Measurements from ENCODE around the gene ZNF555. TPM values are rescaled to one million over a fixed set of nuclear protein-coding genes. Genes with fewer than 3 reads are reported as not detected.

ZNF555 gene
- total RNA-seq, 1 experiment from 2014 or later, result 11.8 TPM

GRCh38 chr19:2803486-2804155, 37.7 kb upstream of the ZNF555 start:
- Histone ChIP-seq H3K4me3 (no peak overlapping the region), H3K36me3 (peaks cover 80% of the 10 kb centered on the region), H3K9me3 (replicated peaks) (no peaks in the 10 kb centered on the region), H3K4me1 (no peaks in the 10 kb centered on the region), H3K27ac (no peak overlapping the region), H3K27me3 (no peaks in the 10 kb centered on the region)
- no peak for DNase-seq

- no peak for DNase-seq
- H3K36me3 ChIP-seq, result peaks cover 81% of the 10 kb centered on the region
- H3K9me3 ChIP-seq (replicated peaks), result no peaks in the 10 kb centered on the region
- no peaks in the 10 kb centered on the region for H3K4me1 ChIP-seq
- no peaks in the 10 kb centered on the region for H3K27me3 ChIP-seq
- H3K27ac ChIP-seq, result no peak overlapping the region
- no peak overlapping the region for H3K4me3 ChIP-seq
Measured at GRCh38 chr19:2804156-2805004, 36.9 kb upstream of the ZNF555 start.

GRCh38 chr19:2805261-2805900, 35.9 kb upstream of the ZNF555 start:
- Histone ChIP-seq H3K36me3 (peaks cover 73% of the 10 kb centered on the region), H3K27me3 (no peaks in the 10 kb centered on the region), H3K27ac (no peak overlapping the region), H3K4me1 (no peaks in the 10 kb centered on the region), H3K9me3 (replicated peaks) (no peaks in the 10 kb centered on the region), H3K4me3 (no peak overlapping the region)
- DNase-seq, result no peak

- Histone ChIP-seq H3K36me3 (peaks cover 71% of the 10 kb centered on the region), H3K9me3 (replicated peaks) (no peaks in the 10 kb centered on the region), H3K27me3 (no peaks in the 10 kb centered on the region), H3K4me1 (no peaks in the 10 kb centered on the region), H3K27ac (no peak overlapping the region), H3K4me3 (no peak overlapping the region)
- DNase-seq, result no peak
Measured at GRCh38 chr19:2805991-2806649, 35.2 kb upstream of the ZNF555 start.

GRCh38 chr19:2806736-2807378, 34.4 kb upstream of the ZNF555 start:
- H3K27me3 ChIP-seq, result no peaks in the 10 kb centered on the region
- H3K9me3 ChIP-seq (replicated peaks), result no peaks in the 10 kb centered on the region
- H3K4me3 ChIP-seq, result no peak overlapping the region
- H3K4me1 ChIP-seq, result no peaks in the 10 kb centered on the region
- no peak for DNase-seq
- H3K36me3 ChIP-seq, result peaks cover 65% of the 10 kb centered on the region
- no peak overlapping the region for H3K27ac ChIP-seq

GRCh38 chr19:2807379-2808128, 33.7 kb upstream of the ZNF555 start:
- peaks cover 63% of the 10 kb centered on the region for H3K36me3 ChIP-seq
- no peak for DNase-seq
- H3K27me3 ChIP-seq, result no peaks in the 10 kb centered on the region

GRCh38 chr19:2808129-2808941, 32.9 kb upstream of the ZNF555 start:
- DNase-seq, result no peak
- Histone ChIP-seq H3K27ac (no peak overlapping the region), H3K27me3 (no peaks in the 10 kb centered on the region), H3K4me3 (no peak overlapping the region), H3K36me3 (peaks cover 55% of the 10 kb centered on the region), H3K9me3 (replicated peaks) (no peaks in the 10 kb centered on the region), H3K4me1 (no peaks in the 10 kb centered on the region)

More at GRCh38 chr19:2807379-2808128, 33.7 kb upstream of the ZNF555 start:
- Histone ChIP-seq H3K9me3 (replicated peaks) (no peaks in the 10 kb centered on the region), H3K4me3 (no peak overlapping the region), H3K27ac (no peak overlapping the region), H3K4me1 (no peaks in the 10 kb centered on the region)

GRCh38 chr19:2809387-2810140, 31.7 kb upstream of the ZNF555 start:
- DNase-seq, result no peak
- H3K27me3 ChIP-seq, result no peaks in the 10 kb centered on the region
- no peak overlapping the region for H3K27ac ChIP-seq
- H3K4me1 ChIP-seq, result no peaks in the 10 kb centered on the region
- no peaks in the 10 kb centered on the region for H3K9me3 ChIP-seq (replicated peaks)
- peaks cover 54% of the 10 kb centered on the region for H3K36me3 ChIP-seq
- no peak overlapping the region for H3K4me3 ChIP-seq

- Histone ChIP-seq H3K4me1 (no peaks in the 10 kb centered on the region), H3K9me3 (replicated peaks) (no peaks in the 10 kb centered on the region), H3K36me3 (peaks cover 46% of the 10 kb centered on the region)
Measured at GRCh38 chr19:2810141-2811091, 30.9 kb upstream of the ZNF555 start.

GRCh38 chr19:2811221-2811722, 30.0 kb upstream of the ZNF555 start:
- peaks cover 41% of the 10 kb centered on the region for H3K36me3 ChIP-seq

More at GRCh38 chr19:2810141-2811091, 30.9 kb upstream of the ZNF555 start:
- Histone ChIP-seq H3K27ac (no peak overlapping the region), H3K27me3 (no peaks in the 10 kb centered on the region), H3K4me3 (no peak overlapping the region)
- DNase-seq, result no peak

GRCh38 chr19:2811735-2812413, 29.4 kb upstream of the ZNF555 start:
- Histone ChIP-seq H3K9me3 (replicated peaks) (no peaks in the 10 kb centered on the region), H3K4me1 (no peaks in the 10 kb centered on the region), H3K4me3 (no peak overlapping the region), H3K36me3 (peaks cover 36% of the 10 kb centered on the region), H3K27me3 (no peaks in the 10 kb centered on the region), H3K27ac (no peak overlapping the region)
- no peak for DNase-seq

More at GRCh38 chr19:2811221-2811722, 30.0 kb upstream of the ZNF555 start:
- no peak overlapping the region for H3K4me3 ChIP-seq
- no peaks in the 10 kb centered on the region for H3K27me3 ChIP-seq
- no peaks in the 10 kb centered on the region for H3K4me1 ChIP-seq
- no peaks in the 10 kb centered on the region for H3K9me3 ChIP-seq (replicated peaks)
- DNase-seq, result no peak
- no peak overlapping the region for H3K27ac ChIP-seq

All from SJCRH30 (cell line).